H1 (cell line): ENCODE measurements around the gene MACROD2. TPM values are rescaled to one million over a fixed set of nuclear protein-coding genes. Genes with fewer than 3 reads are reported as not detected.

Experiments
- HDAC2 ChIP-seq, 2 experiments: fragments of 300-600 bp in 1 of 2; sonication (generic) in 1 of 2; IDR thresholded peaks; 2 replicates each; pipeline ENCODE4 v1.6.1; 2011 to 2012; ENCODE audit warnings: low read depth in 2 of 2, low read length in 2 of 2, mild to moderate bottlenecking in 2 of 2, moderate library complexity in 2 of 2, borderline replicate concordance in 1 of 2, inconsistent platforms in 1 of 2
- SRF ChIP-seq: IDR thresholded peaks from 2 replicates; pipeline ENCODE4 v1.6.1; 2011; ENCODE audit warnings: mild to moderate bottlenecking, low read depth, low read length, moderate library complexity
- TBP ChIP-seq: IDR thresholded peaks from 2 replicates; pipeline ENCODE4 v1.6.1; 2011; ENCODE audit warnings: low read depth, low read length, improper control_type of control experiment
- TCF12 ChIP-seq: IDR thresholded peaks from 2 replicates; pipeline ENCODE4 v1.6.1; 2011; ENCODE audit warnings: low read depth, mild to moderate bottlenecking, low read length
- polyA plus RNA-seq, 7 experiments: library from polyadenylated mRNA; depleted of rRNA in 3 of 7; stranded (reverse) in 5 of 7; unstranded in 2 of 7; fragments of >200 nt in 5 of 7; fragments of 200-250 nt in 2 of 7; gene quantifications; 1 replicate in 5 of 7; 2 replicates in 1 of 7; 4 replicates in 1 of 7; pipeline versions ENCODE4 v1.2.1 to v1.2.3, GENCODE V29; 2011 to 2013; ENCODE audit warnings: missing spikeins in 2 of 7, mixed read lengths in 2 of 7
- total RNA-seq: library from RNA; stranded (reverse); fragmentation: NEBNext Ultra II Directional; extraction: Animal tissue kit (Norgen Biotek cat#: 25700); gene quantifications from 2 replicates; pipeline ENCODE4 v1.2.1, GENCODE V29; 2021
- TF ChIP-seq, protein P1 (sequence below): IDR thresholded peaks from 2 replicates; pipeline ENCODE4 v1.6.1; 2012; ENCODE audit warnings: inconsistent platforms

MACROD2 gene
- total and polyA plus RNA-seq, 2 of the 8 experiments (the other 6 are each of a cell fraction or from before 2014, with no cell fraction given): 0.70 to 3.9 TPM

DNA sequence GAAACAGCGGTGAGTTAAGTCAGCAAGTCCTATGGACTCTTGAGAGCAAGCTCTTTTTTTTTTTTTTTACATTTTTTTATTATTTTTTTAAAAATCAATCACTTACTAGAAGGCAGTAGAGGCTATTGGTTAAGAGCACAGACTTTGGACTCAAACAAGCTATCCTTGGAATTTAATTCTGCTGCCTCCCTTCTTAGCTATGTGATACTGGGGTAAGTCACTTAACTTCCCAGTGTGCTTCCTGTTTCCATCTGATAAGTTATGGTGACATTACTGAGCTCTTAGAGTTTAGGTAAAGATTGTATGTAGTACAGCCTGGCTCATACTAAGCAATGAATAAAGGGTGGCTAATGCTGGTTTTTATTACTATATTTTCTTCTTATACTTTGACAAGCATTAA is 1112.6 kb downstream of the MACROD2 start (continued):
- TF ChIP-seq, protein P1, sequence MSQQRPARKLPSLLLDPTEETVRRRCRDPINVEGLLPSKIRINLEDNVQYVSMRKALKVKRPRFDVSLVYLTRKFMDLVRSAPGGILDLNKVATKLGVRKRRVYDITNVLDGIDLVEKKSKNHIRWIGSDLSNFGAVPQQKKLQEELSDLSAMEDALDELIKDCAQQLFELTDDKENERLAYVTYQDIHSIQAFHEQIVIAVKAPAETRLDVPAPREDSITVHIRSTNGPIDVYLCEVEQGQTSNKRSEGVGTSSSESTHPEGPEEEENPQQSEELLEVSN: no peak
- TF ChIP-seq SRF: no peak
- no peak for TF ChIP-seq TCF12
- no peak for TF ChIP-seq TBP
- no peak for TF ChIP-seq HDAC2 (IDR thresholded peaks at IDR 0.05; ENCODE audit: borderline replicate concordance in 1 of 2, low read depth in 2 of 2, low read length in 2 of 2)
